Small intestine (tissue), 7 donors: ENCODE results near the gene TMA7B. TPM values are rescaled to one million over a fixed set of nuclear protein-coding genes. Genes with fewer than 3 reads are reported as not detected.

ENCODE experiments used
- DNase-seq, 2 donors: peaks; one replicate each; pipeline versions ENCODE4 v3.0.0 to v3.0.0-alpha.2; 2013
- FAIRE-seq: peaks from 2 replicates; lab custom pipeline; 2012; peaks lifted over from hg19 to GRCh38; lab: Jason Lieb, UNC
- H3K27ac ChIP-seq, 3 donors: one replicate each; pipeline ENCODE4 v1.5.1; 2013; ENCODE audit warnings: low read length in 2 of 3, mild to moderate bottlenecking in 2 of 3, control low read depth in 1 of 3, inconsistent platforms in 1 of 3, low read depth in 1 of 3, moderate library complexity in 1 of 3
- H3K27me3 ChIP-seq, 3 donors: one replicate each; pipeline ENCODE4 v1.6.1; 2013; ENCODE audit warnings: low read length in 3 of 3, inconsistent platforms in 1 of 3; ENCODE audit not compliant: control insufficient read depth in 3 of 3, insufficient read depth in 3 of 3
- H3K36me3 ChIP-seq, 3 donors: one replicate each; pipeline ENCODE4 v1.6.1; 2013; ENCODE audit warnings: low read length in 3 of 3, inconsistent platforms in 1 of 3, low read depth in 1 of 3, mild to moderate bottlenecking in 1 of 3, moderate library complexity in 1 of 3; ENCODE audit not compliant: control insufficient read depth in 3 of 3, insufficient read depth in 2 of 3
- H3K4me1 ChIP-seq, 3 donors: one replicate each; pipeline ENCODE4 v1.6.1; 2013; ENCODE audit warnings: low read length in 2 of 3, inconsistent platforms in 1 of 3, low read depth in 1 of 3, mild to moderate bottlenecking in 1 of 3, moderate library complexity in 1 of 3; ENCODE audit not compliant: control insufficient read depth in 3 of 3, insufficient read depth in 2 of 3
- H3K4me3 ChIP-seq, 3 donors: one replicate each; pipeline ENCODE4 v1.5.1; 2013; ENCODE audit warnings: low read length in 3 of 3, control low read depth in 1 of 3, inconsistent platforms in 1 of 3, low read depth in 1 of 3, mild to moderate bottlenecking in 1 of 3, moderate library complexity in 1 of 3
- H3K9me3 ChIP-seq, 2 donors: one replicate each; pipeline ENCODE4 v1.6.1; 2013; ENCODE audit warnings: low read depth in 1 of 2, low read length in 1 of 2; ENCODE audit not compliant: control insufficient read depth in 2 of 2, insufficient read depth in 1 of 2
- WGBS, 3 donors: extraction: QIAGEN DNeasy Blood & Tissue Kit; methylation state at CpG; one replicate each; pipeline ENCODE4 v1.1.7; 2013; 5-methylcytosine and 5-hydroxymethylcytosine counted together
- polyA plus RNA-seq, 4 donors: library from polyadenylated mRNA; stranded (reverse) in 3 of 4; unstranded in 1 of 4; fragments of 200-250 nt in 3 of 4; fragments of 120-200 nt in 1 of 4; gene quantifications; one replicate each; pipeline versions ENCODE4 v1.2.1 to v1.2.3, GENCODE V29; 2013
- donor health status: healthy with polysubstance abuse.
- donor health status: control.
- donor health status: control.
- donor health status: Bipolar disorder and iron deficiency.
- donor health status: healthy.

Gene TMA7B
- polyA plus RNA-seq, 4 donors: 0.04 to 0.54 (median 0.15) TPM; not detected in 1

GRCh38 chr22:39965748-39966147, 5.6 kb downstream of the TMA7B start:
- H3K27me3 ChIP-seq: peaks cover 0 to 2% (median 0%) of the 10 kb centered on the region in 3 donors
- DNase-seq: no peak
- no peak overlapping the region for H3K4me3 ChIP-seq
- H3K36me3 ChIP-seq: no peaks in the 10 kb centered on the region
- H3K27ac ChIP-seq: no peak overlapping the region
- no peaks in the 10 kb centered on the region for H3K9me3 ChIP-seq
- no peak for FAIRE-seq
- WGBS, 3 donors: 64 to 79% (median 75%) methylated on average over 5 of the region's 5 CpGs
- H3K4me1 ChIP-seq: peaks cover 0 to 26% (median 0%) of the 10 kb centered on the region in 3 donors

- Histone ChIP-seq H3K4me1 (peaks cover 0 to 26% (median 0%) of the 10 kb centered on the region in 3 donors), H3K4me3 (no peak overlapping the region), H3K9me3 (no peaks in the 10 kb centered on the region), H3K27ac (peak overlapping the region in 1 of 3 donors; percentile 38), H3K27me3 (peaks cover 0 to 2% (median 2%) of the 10 kb centered on the region in 3 donors), H3K36me3 (no peaks in the 10 kb centered on the region)
- WGBS, 3 donors: 79 to 90% (median 90%) methylated on average over 2 of the region's 2 CpGs
- FAIRE-seq (no peak), DNase-seq (peak in 1 of 2 donors; percentile 65)
Measured at GRCh38 chr22:39966470-39966869, 6.3 kb downstream of the TMA7B start.

GRCh38 chr22:39967103-39967829, 7.1 kb downstream of the TMA7B start:
- DNase-seq: peak in 1 of 2 donors; percentile 80
- Histone ChIP-seq H3K4me3 (no peak overlapping the region), H3K27me3 (peaks cover 0 to 4% (median 2%) of the 10 kb centered on the region in 3 donors), H3K36me3 (no peaks in the 10 kb centered on the region), H3K27ac (peak overlapping the region in 1 of 3 donors; percentile 38), H3K9me3 (no peaks in the 10 kb centered on the region), H3K4me1 (peaks cover 0 to 26% (median 0%) of the 10 kb centered on the region in 3 donors)
- 36 to 71% (median 46%) methylated on average over 9 of the region's 9 CpGs for WGBS, 3 donors
- no peak for FAIRE-seq

GRCh38 chr22:39967996-39968972, 8.1 kb downstream of the TMA7B start:
- 67 to 77% (median 72%) methylated on average over 20 of the region's 20 CpGs for WGBS, 3 donors
- peaks cover 0 to 26% (median 0%) of the 10 kb centered on the region in 3 donors for H3K4me1 ChIP-seq
- H3K9me3 ChIP-seq: no peaks in the 10 kb centered on the region
- no peak overlapping the region for H3K4me3 ChIP-seq
- no peak for FAIRE-seq
- DNase-seq: no peak
- no peaks in the 10 kb centered on the region for H3K36me3 ChIP-seq
- H3K27ac ChIP-seq: no peak overlapping the region
- peaks cover 0 to 6% (median 2%) of the 10 kb centered on the region in 3 donors for H3K27me3 ChIP-seq

- no peak for FAIRE-seq
- H3K9me3 ChIP-seq: no peaks in the 10 kb centered on the region
- no peak overlapping the region for H3K4me3 ChIP-seq
- DNase-seq: no peak
- H3K4me1 ChIP-seq: peaks cover 0 to 26% (median 0%) of the 10 kb centered on the region in 3 donors
- peaks cover 0 to 6% (median 2%) of the 10 kb centered on the region in 3 donors for H3K27me3 ChIP-seq
- H3K36me3 ChIP-seq: no peaks in the 10 kb centered on the region
- H3K27ac ChIP-seq: no peak overlapping the region
- 94 to 96% (median 95%) methylated on average over 10 of the region's 10 CpGs for WGBS, 3 donors
Measured at GRCh38 chr22:39970742-39971141, 10.5 kb downstream of the TMA7B start.

GRCh38 chr22:39972641-39973040, 12.4 kb downstream of the TMA7B start:
- Histone ChIP-seq H3K27me3 (peaks cover 0 to 14% (median 2%) of the 10 kb centered on the region in 3 donors), H3K27ac (no peak overlapping the region), H3K4me1 (peaks cover 0 to 8% (median 0%) of the 10 kb centered on the region in 3 donors), H3K4me3 (no peak overlapping the region), H3K9me3 (no peaks in the 10 kb centered on the region), H3K36me3 (no peaks in the 10 kb centered on the region)
- WGBS, 3 donors: 45 to 62% (median 54%) methylated on average over 5 of the region's 5 CpGs
- no peak for FAIRE-seq
- DNase-seq: no peak

GRCh38 chr22:39973656-39974055, 13.5 kb downstream of the TMA7B start:
- no peaks in the 10 kb centered on the region for H3K36me3 ChIP-seq
- DNase-seq (no peak), FAIRE-seq (no peak)
- H3K4me3 ChIP-seq: no peak overlapping the region
- H3K27me3 ChIP-seq: peaks cover 0 to 14% (median 0%) of the 10 kb centered on the region in 3 donors
- H3K27ac ChIP-seq: no peak overlapping the region
- no peaks in the 10 kb centered on the region for H3K4me1 ChIP-seq
- H3K9me3 ChIP-seq: no peaks in the 10 kb centered on the region
- 76 to 79% (median 78%) methylated on average over 5 of the region's 5 CpGs for WGBS, 3 donors

- H3K36me3 ChIP-seq: no peaks in the 10 kb centered on the region
- no peaks in the 10 kb centered on the region for H3K4me1 ChIP-seq
- 58 to 78% (median 66%) methylated on average over 5 of the region's 5 CpGs for WGBS, 3 donors
- H3K9me3 ChIP-seq: no peaks in the 10 kb centered on the region
- FAIRE-seq (no peak), DNase-seq (no peak)
- no peak overlapping the region for H3K4me3 ChIP-seq
- H3K27ac ChIP-seq: no peak overlapping the region
- H3K27me3 ChIP-seq: peaks cover 0 to 18% (median 0%) of the 10 kb centered on the region in 3 donors
Measured at GRCh38 chr22:39974065-39974464, 13.9 kb downstream of the TMA7B start.
